SK-N-SH treated with all-trans-retinoic acid at 6 μM for 48 hours (cell line): ENCODE data around the gene CFAP73.

Experiments used
- CSDC2 ChIP-seq: fragments of 250-450 bp; sonication (Bioruptor Pico); IDR thresholded peaks from 2 replicates; pipeline ENCODE4 v1.5.0; 2020; ENCODE audit warnings: mild to moderate bottlenecking, moderate library complexity
- PATZ1 ChIP-seq: fragments of 250-450 bp; sonication (Bioruptor Pico); IDR thresholded peaks from 2 replicates; pipeline ENCODE4 v1.8.0; 2020; ENCODE audit warnings: mild to moderate bottlenecking, moderate library complexity, borderline replicate concordance
- PPARA ChIP-seq: fragments of 250-450 bp; sonication (Bioruptor Pico); IDR thresholded peaks from 2 replicates; pipeline ENCODE4 v1.5.0; 2020; ENCODE audit warnings: mild to moderate bottlenecking, borderline replicate concordance
- RARB ChIP-seq: fragments of 250-450 bp; sonication (Bioruptor Pico); IDR thresholded peaks from 2 replicates; pipeline ENCODE4 v1.8.0; 2021; ENCODE audit warnings: mild to moderate bottlenecking, moderate library complexity
- ZFP3 ChIP-seq: fragments of 250-450 bp; sonication (Bioruptor Pico); IDR thresholded peaks from 2 replicates; pipeline ENCODE4 v1.5.0; 2020; ENCODE audit warnings: mild to moderate bottlenecking, moderate library complexity

DNA sequence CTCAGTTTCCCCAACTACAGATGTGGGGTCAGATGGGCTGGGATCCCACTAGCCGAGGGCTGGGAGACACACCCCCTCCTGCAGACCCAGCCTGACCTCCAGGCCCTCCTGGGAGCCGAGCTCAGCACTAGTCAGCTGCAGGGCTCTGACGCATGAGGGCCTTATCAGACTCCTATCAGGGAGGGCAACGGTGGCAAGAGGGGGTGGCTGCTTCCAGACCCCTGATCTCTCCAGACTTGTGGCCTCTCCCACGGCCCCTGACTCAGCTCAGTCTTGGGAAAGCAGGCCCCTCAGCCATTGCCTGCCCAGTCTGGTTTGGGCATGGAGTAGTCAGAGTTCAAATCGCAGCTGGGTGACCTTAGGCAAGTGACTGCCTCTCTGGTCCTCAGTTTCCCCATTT, 16.5 kb upstream of the CFAP73 start:
- TF ChIP-seq ZFP3 (CRISPR knock-in tag) (no peak), RARB (CRISPR knock-in tag) (no peak), PATZ1 (CRISPR knock-in tag) (no peak), PPARA (CRISPR knock-in tag) (no peak), CSDC2 (CRISPR knock-in tag) (no peak)
